ENCODE results near the gene CUL2.
A peak's percentile ranks its signal among the peaks of the same experiment; 100 is the strongest.

DNA sequence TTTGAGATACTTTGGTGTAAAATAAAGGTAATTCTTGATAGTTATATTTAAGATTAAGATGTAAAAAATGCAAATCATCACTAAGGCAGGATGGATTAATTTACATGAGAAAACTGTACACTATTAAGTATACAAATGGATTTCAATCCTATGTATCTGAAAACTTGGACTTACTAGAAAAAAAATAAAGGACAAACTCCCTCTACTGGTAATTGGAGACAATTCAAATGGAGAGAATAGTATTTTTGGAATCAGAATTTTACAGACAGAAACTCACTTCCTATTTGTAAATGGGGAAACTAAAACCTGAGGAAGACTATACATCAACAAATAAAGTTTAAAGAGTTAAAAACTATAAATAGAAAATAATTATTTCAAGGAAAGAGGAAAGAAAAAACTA is 62.6 kb downstream of the CUL2 start:
- TF ChIP-seq EZH2 (IDR thresholded peaks at IDR 0.05; ENCODE audit: borderline replicate concordance) (no peak), EZH2phosphoT487 (IDR thresholded peaks at IDR 0.05; ENCODE audit: low read depth, severe bottlenecking, unreplicated experiment) (no peak)
- TF ChIP-seq, protein P1, sequence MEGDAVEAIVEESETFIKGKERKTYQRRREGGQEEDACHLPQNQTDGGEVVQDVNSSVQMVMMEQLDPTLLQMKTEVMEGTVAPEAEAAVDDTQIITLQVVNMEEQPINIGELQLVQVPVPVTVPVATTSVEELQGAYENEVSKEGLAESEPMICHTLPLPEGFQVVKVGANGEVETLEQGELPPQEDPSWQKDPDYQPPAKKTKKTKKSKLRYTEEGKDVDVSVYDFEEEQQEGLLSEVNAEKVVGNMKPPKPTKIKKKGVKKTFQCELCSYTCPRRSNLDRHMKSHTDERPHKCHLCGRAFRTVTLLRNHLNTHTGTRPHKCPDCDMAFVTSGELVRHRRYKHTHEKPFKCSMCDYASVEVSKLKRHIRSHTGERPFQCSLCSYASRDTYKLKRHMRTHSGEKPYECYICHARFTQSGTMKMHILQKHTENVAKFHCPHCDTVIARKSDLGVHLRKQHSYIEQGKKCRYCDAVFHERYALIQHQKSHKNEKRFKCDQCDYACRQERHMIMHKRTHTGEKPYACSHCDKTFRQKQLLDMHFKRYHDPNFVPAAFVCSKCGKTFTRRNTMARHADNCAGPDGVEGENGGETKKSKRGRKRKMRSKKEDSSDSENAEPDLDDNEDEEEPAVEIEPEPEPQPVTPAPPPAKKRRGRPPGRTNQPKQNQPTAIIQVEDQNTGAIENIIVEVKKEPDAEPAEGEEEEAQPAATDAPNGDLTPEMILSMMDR (IDR thresholded peaks at IDR 0.05; ENCODE audit: poor library complexity), result peak; percentile 63

All from hepatocyte (in vitro differentiated cells).